VCaP (cell line): ENCODE measurements around the gene BEND2.
A peak's percentile ranks its signal among the peaks of the same experiment; 100 is the strongest.

Source experiments
- H3K27ac ChIP-seq: fragments of 450-650 bp; 2 replicates; pipeline ENCODE4 v1.5.1; 2017
- CTCF ChIP-seq: fragments of 450-650 bp; conservative IDR thresholded peaks from 2 replicates; pipeline ENCODE4 v1.5.1; 2017; ENCODE audit warnings: mild to moderate bottlenecking, moderate library complexity

Gene BEND2

DNA sequence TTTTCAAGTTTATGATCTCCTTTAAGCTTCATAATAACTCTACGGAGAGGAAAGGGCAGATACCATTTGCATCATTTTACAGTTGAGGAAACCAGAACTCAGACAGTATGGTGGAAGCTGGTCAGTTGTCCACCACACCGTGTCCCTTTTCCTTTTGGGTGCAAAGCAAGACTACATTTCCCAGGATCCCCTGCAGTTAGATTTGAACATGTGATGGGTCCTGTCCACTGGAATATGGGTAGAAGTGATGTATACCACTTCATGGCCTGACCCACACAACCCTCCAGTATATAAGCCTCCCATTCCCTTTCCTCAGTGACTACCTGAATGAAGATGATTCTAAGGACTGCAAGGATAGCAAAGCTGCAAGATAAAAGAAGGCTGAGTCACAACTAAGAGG, 74.7 kb downstream of the BEND2 start:
- 0 out of 2 replicates have a peak overlapping the region, but pooled peaks have one; percentile 44 for H3K27ac ChIP-seq
- no peak for TF ChIP-seq CTCF

DNA sequence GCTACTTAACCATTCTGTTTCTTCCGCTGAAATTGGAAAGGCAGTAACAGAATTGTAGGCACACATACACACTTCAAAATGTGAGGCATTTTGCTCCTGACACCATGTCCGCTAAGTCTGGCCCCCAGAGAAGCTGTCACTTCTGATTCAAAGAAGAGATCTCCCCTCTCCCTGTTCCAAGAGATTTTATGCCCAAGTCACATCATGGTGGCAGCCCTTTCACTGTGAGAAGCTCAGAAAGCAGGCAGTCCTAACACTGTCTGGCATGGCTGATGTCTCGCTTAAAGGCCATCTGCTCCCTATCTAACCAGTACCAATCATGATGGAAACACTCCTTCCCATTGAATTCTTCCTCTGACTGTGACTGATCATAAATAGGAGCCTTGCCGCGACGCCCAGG, 83.9 kb downstream of the BEND2 start:
- H3K27ac ChIP-seq: no peak overlapping the region

GRCh38 chrX:18133605-18134004, 87.1 kb downstream of the BEND2 start:
- no peak for TF ChIP-seq CTCF

More for the DNA sequence above, 83.9 kb downstream of the BEND2 start:
- no peak for TF ChIP-seq CTCF

DNA sequence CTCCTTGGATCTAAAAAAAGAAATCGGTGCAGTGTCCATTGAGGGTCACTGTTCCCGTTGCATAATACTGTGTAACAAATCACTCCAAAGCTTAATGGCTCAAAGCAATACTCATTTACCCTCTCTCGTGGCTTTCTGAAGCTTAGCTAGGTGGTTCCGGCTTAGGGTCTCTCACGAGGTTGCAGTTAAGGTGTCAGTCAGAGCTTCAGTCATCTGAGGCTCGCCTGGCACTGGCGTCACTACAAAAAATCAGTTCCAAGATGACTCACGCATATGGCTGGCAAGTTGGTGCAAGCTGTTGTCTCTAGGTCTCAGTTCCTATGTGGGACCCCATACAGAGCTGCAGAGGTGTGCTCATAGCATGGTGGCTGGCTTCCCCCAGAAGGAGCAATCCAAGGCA, 91.0 kb downstream of the BEND2 start:
- no peak for TF ChIP-seq CTCF
- H3K27ac ChIP-seq: no peak overlapping the region

More at GRCh38 chrX:18133605-18134004, 87.1 kb downstream of the BEND2 start:
- H3K27ac ChIP-seq: no peak overlapping the region

DNA sequence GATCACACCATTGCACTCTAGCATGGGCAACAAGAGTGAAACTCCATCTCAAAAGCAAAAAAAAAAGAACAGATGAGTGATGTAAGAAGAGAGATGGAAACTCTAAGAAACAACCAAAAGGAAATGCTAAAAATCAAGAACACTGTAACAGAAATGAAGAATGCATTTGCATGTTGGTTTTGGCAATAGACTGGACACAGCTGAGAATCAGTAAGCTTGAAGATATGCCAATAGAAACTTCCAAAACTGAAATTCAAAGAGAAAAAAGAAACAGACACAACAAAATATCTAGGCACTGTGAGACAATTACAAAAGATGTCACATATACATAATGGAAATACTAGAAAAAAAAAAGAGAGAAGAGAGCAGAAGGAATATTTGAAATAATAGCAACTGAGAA, 93.7 kb downstream of the BEND2 start:
- no peak overlapping the region for H3K27ac ChIP-seq
- TF ChIP-seq CTCF: no peak

- H3K27ac ChIP-seq: no peak overlapping the region
- peak; percentile 45 for TF ChIP-seq CTCF
These were observed 100.8 kb downstream of the BEND2 start for GRCh38 chrX:18119856-18120255.
